ENCODE results near the gene ST8SIA5.

The ST8SIA5 gene

DNA sequence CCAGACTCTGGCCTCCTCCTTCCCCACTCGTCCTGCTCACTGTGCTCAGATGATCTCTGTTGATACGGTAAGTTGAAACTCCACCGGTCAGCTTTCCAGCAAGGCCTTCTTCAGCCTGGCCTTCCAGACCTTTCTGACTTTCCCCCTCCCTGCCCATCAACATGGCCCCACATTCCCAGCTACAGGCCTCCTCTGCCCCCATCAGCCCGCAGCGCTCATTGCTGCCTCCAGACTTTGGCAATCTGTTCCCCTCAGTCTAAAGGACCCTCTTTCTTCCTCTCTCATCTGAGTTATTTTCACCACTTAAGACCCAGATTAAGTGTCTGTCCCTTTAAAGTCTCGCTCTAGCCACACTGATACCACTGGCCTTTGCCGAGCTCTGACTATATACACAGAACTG, 110.4 kb downstream of the ST8SIA5 start:
- no peaks in the 10 kb centered on the region for H3K27me3 Mint-ChIP-seq

DNA sequence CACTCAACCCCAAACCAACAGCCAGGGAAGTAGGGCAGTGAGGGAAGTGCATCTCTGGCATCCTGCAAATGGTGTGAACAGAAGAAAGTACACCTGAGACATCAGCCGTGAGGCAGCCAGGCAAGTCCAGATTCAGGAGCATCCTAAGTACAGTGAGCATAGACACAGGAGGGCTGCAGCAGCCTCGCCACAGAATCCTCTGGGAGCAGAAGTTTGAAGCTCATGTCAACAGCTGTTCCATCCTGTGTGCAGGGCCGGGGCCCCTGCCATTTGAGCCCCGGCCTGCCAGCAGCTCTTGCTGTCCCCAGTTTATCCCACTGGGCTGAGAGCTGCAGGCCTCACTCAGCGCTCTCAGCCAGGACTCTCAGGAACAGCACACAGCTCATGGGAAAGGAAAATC, 114.3 kb downstream of the ST8SIA5 start:
- Mint-ChIP-seq H3K27me3 (no peaks in the 10 kb centered on the region), H3K9me3 (no peaks in the 10 kb centered on the region), H3K4me3 (no peak overlapping the region), H3K27ac (peak overlapping the region in 1 of 2 donors; percentile 69), H3K4me1 (no peaks in the 10 kb centered on the region)
- DNase-seq = no peak
- ATAC-seq = no peak

More for the DNA sequence above, 110.4 kb downstream of the ST8SIA5 start:
- ATAC-seq (no peak), DNase-seq (no peak)
- Mint-ChIP-seq H3K4me1 (no peaks in the 10 kb centered on the region), H3K9me3 (no peaks in the 10 kb centered on the region), H3K27ac (peak overlapping the region in 1 of 2 donors; percentile 76), H3K4me3 (no peak overlapping the region)

- ATAC-seq = no peak
- H3K9me3 Mint-ChIP-seq = no peaks in the 10 kb centered on the region
- H3K4me3 Mint-ChIP-seq = no peak overlapping the region
- H3K27ac Mint-ChIP-seq = peak overlapping the region in 1 of 2 donors; percentile 56
- no peaks in the 10 kb centered on the region for H3K27me3 Mint-ChIP-seq
- DNase-seq = no peak
- no peaks in the 10 kb centered on the region for H3K4me1 Mint-ChIP-seq
Measured at GRCh38 chr18:46641917-46642316, 114.9 kb downstream of the ST8SIA5 start.

DNA sequence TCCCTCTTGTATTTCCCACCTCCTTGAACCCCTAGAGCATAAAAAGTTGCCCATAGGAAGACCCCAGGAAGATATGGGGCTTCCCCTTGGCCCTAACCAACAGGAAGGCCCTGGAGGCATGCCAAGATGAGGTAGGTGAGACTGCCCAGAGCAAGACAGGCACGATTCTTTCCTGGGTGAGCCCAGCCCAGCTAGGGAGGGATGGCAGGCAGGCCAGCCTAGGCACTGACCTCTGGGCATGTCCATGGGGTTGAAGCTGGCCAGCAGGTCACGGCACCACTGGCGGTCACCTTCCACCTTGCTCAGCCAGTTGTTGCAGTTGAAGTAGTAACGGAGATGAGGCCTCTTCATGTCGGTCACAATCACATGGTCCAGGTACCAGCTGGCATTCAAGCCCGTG, 117.5 kb downstream of the ST8SIA5 start:
- Mint-ChIP-seq H3K4me1 (no peaks in the 10 kb centered on the region), H3K27me3 (no peaks in the 10 kb centered on the region), H3K9me3 (peaks cover 0 to 4% of the 10 kb centered on the region in 2 donors), H3K27ac (no peak overlapping the region), H3K4me3 (no peak overlapping the region)
- ATAC-seq (no peak), DNase-seq (no peak)

GRCh38 chr18:46636040-46636630, 120.7 kb downstream of the ST8SIA5 start:
- ATAC-seq (peak; percentile 64), DNase-seq (no peak)
- Mint-ChIP-seq H3K27me3 (no peaks in the 10 kb centered on the region), H3K27ac (peak overlapping the region; percentile 16 to 83), H3K4me1 (no peaks in the 10 kb centered on the region), H3K9me3 (peaks cover 5% of the 10 kb centered on the region in 2 donors), H3K4me3 (no peak overlapping the region)

- no peak overlapping the region for H3K4me3 Mint-ChIP-seq
- H3K4me1 Mint-ChIP-seq = peaks cover 18% of the 10 kb centered on the region
- H3K9me3 Mint-ChIP-seq = peaks cover 5 to 11% of the 10 kb centered on the region in 2 donors
- DNase-seq = no peak
- H3K27me3 Mint-ChIP-seq = no peaks in the 10 kb centered on the region
- H3K27ac Mint-ChIP-seq = peak overlapping the region in 1 of 2 donors; percentile 66
- no peak for ATAC-seq
Measured at GRCh38 chr18:46632401-46633071, 124.3 kb downstream of the ST8SIA5 start.

DNA sequence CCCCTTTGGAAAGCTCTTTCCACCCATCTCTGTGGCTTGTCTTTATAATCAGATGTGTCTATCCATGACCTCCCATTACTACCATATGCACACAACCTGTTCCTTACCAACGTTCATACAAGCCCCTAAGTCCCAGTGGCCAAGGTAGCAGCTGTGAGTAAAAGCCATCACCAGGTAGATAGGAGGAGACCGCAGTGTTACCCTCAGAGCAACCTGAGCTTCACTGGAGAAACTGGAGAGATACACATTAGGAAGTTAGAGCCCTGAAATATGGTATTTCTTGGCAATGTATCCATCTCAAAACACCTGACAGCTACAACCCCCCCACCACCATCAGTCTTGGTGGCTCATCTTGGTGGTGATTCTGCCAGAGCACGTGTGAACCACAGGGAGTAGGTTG, 125.9 kb downstream of the ST8SIA5 start:
- Mint-ChIP-seq H3K9me3 (peaks cover 5 to 11% of the 10 kb centered on the region in 2 donors), H3K27me3 (no peaks in the 10 kb centered on the region), H3K4me3 (no peak overlapping the region), H3K4me1 (peaks cover 18% of the 10 kb centered on the region), H3K27ac (no peak overlapping the region)
- no peak for DNase-seq
- ATAC-seq = no peak

GRCh38 chr18:46630160-46630559, 126.7 kb downstream of the ST8SIA5 start:
- Mint-ChIP-seq H3K4me1 (peaks cover 18% of the 10 kb centered on the region), H3K27ac (peak overlapping the region; percentile 36 to 61), H3K27me3 (no peaks in the 10 kb centered on the region), H3K9me3 (peaks cover 5 to 11% of the 10 kb centered on the region in 2 donors), H3K4me3 (no peak overlapping the region)
- DNase-seq (peak in 1 of 2 donors; percentile 56), ATAC-seq (peak; percentile 94)

DNA sequence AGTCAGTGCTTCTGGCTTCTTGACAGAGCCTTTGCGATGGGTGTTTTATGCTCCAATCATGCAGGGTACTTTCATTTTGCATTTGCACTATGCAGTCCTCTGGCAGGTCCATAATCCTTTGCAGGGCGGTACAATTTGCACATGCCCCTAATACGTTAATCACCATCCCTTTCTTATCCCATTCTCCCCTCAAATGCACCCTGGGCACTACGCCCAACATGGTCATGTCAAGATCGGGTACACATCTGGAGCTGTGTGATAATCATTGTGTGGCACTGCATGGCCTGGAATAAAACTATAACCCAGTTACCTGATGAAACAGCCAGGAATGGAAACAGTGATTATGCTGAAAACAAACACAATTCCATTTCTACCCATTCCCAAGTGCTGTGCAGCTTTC, 127.5 kb downstream of the ST8SIA5 start:
- H3K4me3 Mint-ChIP-seq = no peak overlapping the region

GRCh38 chr18:46628206-46628605, 128.6 kb downstream of the ST8SIA5 start:
- Mint-ChIP-seq H3K27me3 (no peaks in the 10 kb centered on the region), H3K27ac (no peak overlapping the region), H3K4me3 (no peak overlapping the region), H3K4me1 (peaks cover 35% of the 10 kb centered on the region), H3K9me3 (peaks cover 0 to 11% of the 10 kb centered on the region in 2 donors)
- DNase-seq (no peak), ATAC-seq (no peak)

More for the DNA sequence above, 127.5 kb downstream of the ST8SIA5 start:
- DNase-seq (no peak), ATAC-seq (no peak)
- H3K27me3 Mint-ChIP-seq = no peaks in the 10 kb centered on the region
- H3K4me1 Mint-ChIP-seq = peaks cover 24% of the 10 kb centered on the region
- peak overlapping the region in 1 of 2 donors; percentile 59 for H3K27ac Mint-ChIP-seq
- peaks cover 0 to 11% of the 10 kb centered on the region in 2 donors for H3K9me3 Mint-ChIP-seq

DNA sequence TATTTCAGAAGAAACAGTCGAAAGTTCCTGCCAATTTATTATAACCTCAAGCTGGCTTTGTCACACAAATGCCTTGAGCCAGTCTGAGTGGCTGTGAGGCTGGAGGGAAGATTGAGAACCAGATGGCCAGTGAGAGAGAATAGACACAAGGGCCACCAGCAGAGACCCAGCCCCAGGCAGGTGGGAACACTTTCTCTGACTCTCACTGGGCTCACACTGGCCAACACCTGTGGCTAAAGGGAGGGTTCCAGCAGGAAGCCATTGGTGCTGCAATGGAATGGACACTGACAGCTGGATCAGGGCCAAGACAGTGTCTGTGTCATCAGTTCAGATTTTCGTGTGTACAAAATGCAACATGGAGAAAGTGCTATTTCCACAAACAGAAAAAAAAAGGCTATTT, 129.7 kb downstream of the ST8SIA5 start:
- ATAC-seq = no peak
- Mint-ChIP-seq H3K27me3 (no peaks in the 10 kb centered on the region), H3K4me1 (peaks cover 44% of the 10 kb centered on the region), H3K27ac (no peak overlapping the region), H3K4me3 (no peak overlapping the region), H3K9me3 (peaks cover 0 to 11% of the 10 kb centered on the region in 2 donors)
- DNase-seq = no peak

DNA sequence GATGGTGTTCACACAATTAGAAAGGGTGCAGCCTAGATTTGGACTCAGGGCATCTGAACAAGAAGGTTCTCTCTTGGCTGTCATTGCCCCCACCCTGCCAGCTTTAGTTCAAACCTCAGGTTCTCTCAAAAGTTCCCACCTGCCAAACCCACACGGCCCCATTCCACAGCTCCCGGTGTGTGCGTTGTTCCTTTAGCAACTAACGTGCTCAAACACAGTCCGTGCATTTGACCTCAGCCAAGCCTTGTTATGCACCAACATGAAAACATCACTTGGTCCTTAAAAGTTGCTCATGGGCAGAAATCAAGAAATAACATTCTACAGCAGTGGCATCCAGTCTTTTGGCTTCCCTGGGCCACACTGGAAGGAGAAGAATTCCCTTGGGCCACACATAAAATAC, 131.8 kb downstream of the ST8SIA5 start:
- Mint-ChIP-seq H3K4me1 (peaks cover 51% of the 10 kb centered on the region), H3K27ac (no peak overlapping the region), H3K4me3 (no peak overlapping the region), H3K27me3 (no peaks in the 10 kb centered on the region), H3K9me3 (no peaks in the 10 kb centered on the region)
- ATAC-seq (no peak), DNase-seq (no peak)

GRCh38 chr18:46624127-46624526, 132.7 kb downstream of the ST8SIA5 start:
- Mint-ChIP-seq H3K27ac (peak overlapping the region; percentile 71 to 81), H3K27me3 (no peaks in the 10 kb centered on the region), H3K4me3 (peak overlapping the region; percentile 16 to 69), H3K9me3 (no peaks in the 10 kb centered on the region), H3K4me1 (peaks cover 43% of the 10 kb centered on the region)
- DNase-seq (no peak), ATAC-seq (peak; percentile 63)

DNA sequence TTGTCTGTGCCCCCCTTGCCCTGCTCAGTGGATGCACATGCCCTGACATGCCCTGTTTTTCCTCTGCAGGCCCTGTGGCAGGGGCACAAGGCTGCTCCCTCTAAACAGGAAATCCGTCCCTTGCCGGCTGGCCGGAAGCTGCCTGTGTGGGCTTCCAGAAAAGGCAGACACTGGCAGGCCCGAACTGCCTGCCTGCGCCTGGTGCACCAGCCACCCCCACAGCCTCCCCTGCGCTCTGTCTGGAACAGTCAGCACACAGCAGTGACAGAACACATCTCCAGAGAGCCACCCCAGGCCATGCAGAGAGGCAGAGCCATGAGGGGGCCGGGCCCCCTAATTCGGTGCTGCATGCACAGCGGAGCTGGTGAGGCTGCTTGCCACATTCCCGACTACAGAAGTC, 133.3 kb downstream of the ST8SIA5 start:
- H3K27me3 Mint-ChIP-seq = no peaks in the 10 kb centered on the region
- DNase-seq (peak; percentile 36 to 55), ATAC-seq (peak; percentile 78)
- H3K9me3 Mint-ChIP-seq = no peaks in the 10 kb centered on the region
- peaks cover 43% of the 10 kb centered on the region for H3K4me1 Mint-ChIP-seq
- H3K4me3 Mint-ChIP-seq = peak overlapping the region; percentile 69 to 70
- peak overlapping the region; percentile 81 to 96 for H3K27ac Mint-ChIP-seq

GRCh38 chr18:46622999-46623398, 133.9 kb downstream of the ST8SIA5 start:
- ATAC-seq (peak; percentile 27), DNase-seq (no peak)
- H3K27me3 Mint-ChIP-seq = no peaks in the 10 kb centered on the region
- peaks cover 43% of the 10 kb centered on the region for H3K4me1 Mint-ChIP-seq
- no peaks in the 10 kb centered on the region for H3K9me3 Mint-ChIP-seq
- peak overlapping the region; percentile 81 to 96 for H3K27ac Mint-ChIP-seq
- H3K4me3 Mint-ChIP-seq = peak overlapping the region; percentile 44 to 70

DNA sequence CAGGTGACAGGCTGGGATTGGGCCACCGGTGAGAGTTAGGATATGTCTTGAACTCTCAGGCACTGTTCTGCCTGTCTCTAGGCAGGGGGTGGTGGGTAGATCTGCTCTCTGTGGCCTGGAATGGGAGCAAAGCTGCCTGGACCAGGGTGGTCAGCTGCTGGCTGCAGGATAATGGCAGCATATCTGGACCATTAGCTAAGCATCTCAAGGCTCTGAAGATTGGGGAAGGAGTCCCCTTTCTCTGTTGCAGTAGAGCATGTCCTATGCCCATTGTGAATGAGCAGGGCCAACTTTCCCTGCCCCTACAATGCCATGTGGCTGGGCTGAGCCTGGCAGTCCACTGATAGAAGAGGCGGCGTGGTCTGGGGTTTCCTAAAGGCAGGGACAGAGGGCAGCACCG, 134.4 kb downstream of the ST8SIA5 start:
- peak overlapping the region in 1 of 2 donors; percentile 84 for H3K27ac Mint-ChIP-seq
- no peak overlapping the region for H3K4me3 Mint-ChIP-seq
- peaks cover 46% of the 10 kb centered on the region for H3K4me1 Mint-ChIP-seq
- H3K9me3 Mint-ChIP-seq = no peaks in the 10 kb centered on the region
- ATAC-seq (no peak), DNase-seq (no peak)
- H3K27me3 Mint-ChIP-seq = no peaks in the 10 kb centered on the region
